Measurements from ENCODE around the gene CCDC137. TPM values are rescaled to one million over a fixed set of nuclear protein-coding genes. Genes with fewer than 3 reads are reported as not detected.

The CCDC137 gene
- total and polyA plus RNA-seq, 2 of the 13 experiments (the other 11 are each of a cell fraction or from before 2014, with no cell fraction given): 14.6 to 39.1 TPM

DNA sequence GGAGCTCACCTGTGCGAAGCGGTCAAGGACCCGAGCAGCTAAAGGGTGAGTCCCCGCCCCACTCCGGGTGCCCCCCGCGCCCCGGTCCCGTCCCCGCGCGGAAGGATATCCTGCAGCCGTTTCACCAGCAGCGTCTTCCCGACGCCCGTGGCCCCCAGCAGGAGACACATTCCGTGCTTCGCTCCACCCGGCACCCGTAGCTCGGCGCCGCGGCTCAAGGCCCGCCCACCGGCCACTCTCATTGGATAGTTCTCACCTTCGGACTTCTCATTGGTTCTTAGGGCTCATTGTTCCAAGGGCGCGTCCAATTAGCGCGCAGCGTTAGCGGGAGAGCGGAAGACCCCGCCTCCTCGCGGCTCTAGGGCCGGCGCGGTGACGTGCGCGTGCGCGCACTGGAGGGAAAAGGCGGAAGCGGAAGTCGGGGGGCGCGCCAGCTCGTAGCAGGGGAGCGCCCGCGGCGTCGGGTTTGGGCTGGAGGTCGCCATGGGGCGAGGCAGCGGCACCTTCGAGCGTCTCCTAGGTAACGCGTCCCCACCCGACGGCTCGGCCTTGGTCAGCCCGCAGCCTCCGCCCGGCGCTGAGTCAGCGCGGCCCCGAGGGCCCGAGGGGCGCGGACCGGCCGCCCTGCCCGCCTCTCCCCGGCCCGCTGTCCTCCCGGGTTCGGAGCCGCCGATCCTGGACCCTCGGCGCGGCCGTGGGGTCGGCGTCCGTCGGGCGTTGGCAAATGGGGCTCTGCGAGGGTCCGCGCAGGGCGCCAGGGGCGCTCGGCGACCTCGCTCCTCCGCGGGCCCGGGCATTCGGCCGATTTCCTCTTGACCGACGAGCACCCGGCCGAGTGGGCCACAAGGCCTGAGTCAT lies 17.3 kb downstream of the CCDC137 start, which contains the start of the genes ARL16 and HGS (continued):
- TF ChIP-seq, protein P1, sequence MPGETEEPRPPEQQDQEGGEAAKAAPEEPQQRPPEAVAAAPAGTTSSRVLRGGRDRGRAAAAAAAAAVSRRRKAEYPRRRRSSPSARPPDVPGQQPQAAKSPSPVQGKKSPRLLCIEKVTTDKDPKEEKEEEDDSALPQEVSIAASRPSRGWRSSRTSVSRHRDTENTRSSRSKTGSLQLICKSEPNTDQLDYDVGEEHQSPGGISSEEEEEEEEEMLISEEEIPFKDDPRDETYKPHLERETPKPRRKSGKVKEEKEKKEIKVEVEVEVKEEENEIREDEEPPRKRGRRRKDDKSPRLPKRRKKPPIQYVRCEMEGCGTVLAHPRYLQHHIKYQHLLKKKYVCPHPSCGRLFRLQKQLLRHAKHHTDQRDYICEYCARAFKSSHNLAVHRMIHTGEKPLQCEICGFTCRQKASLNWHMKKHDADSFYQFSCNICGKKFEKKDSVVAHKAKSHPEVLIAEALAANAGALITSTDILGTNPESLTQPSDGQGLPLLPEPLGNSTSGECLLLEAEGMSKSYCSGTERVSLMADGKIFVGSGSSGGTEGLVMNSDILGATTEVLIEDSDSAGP (CRISPR knock-in tag; IDR thresholded peaks at IDR 0.05; ENCODE audit: borderline replicate concordance): peak; percentile 86; the same call in 1 of the 2 replicates
- TF ChIP-seq NCOA5 (CRISPR knock-in tag; IDR thresholded peaks at IDR 0.05) (no peak), SAFB2 (CRISPR knock-in tag; IDR thresholded peaks at IDR 0.05; ENCODE audit: borderline replicate concordance, low read depth) (peak; percentile 63; the same call in 1 of the 2 replicates), KLF13 (CRISPR knock-in tag; IDR thresholded peaks at IDR 0.05) (no peak), ZFP82 (CRISPR knock-in tag; IDR thresholded peaks at IDR 0.05; ENCODE audit: borderline replicate concordance) (peak; percentile 86; the same call in 1 of the 2 replicates), ZZZ3 (CRISPR knock-in tag; IDR thresholded peaks at IDR 0.05; ENCODE audit: borderline replicate concordance) (peak; percentile 68), ZNF552 (CRISPR knock-in tag; IDR thresholded peaks at IDR 0.05; ENCODE audit: borderline replicate concordance) (peak; percentile 70; the same call in 1 of the 2 replicates), HMGXB4 (CRISPR knock-in tag; IDR thresholded peaks at IDR 0.05; ENCODE audit: borderline replicate concordance in 1 of 2, low read depth in 1 of 2) (peak; percentile 84 to 86), TSC22D2 (CRISPR knock-in tag; IDR thresholded peaks at IDR 0.05; ENCODE audit: borderline replicate concordance) (0 out of 2 replicates have a peak, but pooled peaks have one; percentile 17), NFKBIZ (CRISPR knock-in tag; IDR thresholded peaks at IDR 0.05) (peak; percentile 43; the same call in 1 of the 2 replicates), NR0B2 (CRISPR knock-in tag; IDR thresholded peaks at IDR 0.05) (0 out of 2 replicates have a peak, but pooled peaks have one; percentile 37), CSRNP1 (CRISPR knock-in tag; IDR thresholded peaks at IDR 0.05) (no peak; the same call in 1 of the 2 replicates)
- TF ChIP-seq, protein P2, sequence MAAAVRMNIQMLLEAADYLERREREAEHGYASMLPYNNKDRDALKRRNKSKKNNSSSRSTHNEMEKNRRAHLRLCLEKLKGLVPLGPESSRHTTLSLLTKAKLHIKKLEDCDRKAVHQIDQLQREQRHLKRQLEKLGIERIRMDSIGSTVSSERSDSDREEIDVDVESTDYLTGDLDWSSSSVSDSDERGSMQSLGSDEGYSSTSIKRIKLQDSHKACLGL (CRISPR knock-in tag; IDR thresholded peaks at IDR 0.05): peak; percentile 84; the same call in 1 of the 2 replicates
- TF ChIP-seq, protein P3, sequence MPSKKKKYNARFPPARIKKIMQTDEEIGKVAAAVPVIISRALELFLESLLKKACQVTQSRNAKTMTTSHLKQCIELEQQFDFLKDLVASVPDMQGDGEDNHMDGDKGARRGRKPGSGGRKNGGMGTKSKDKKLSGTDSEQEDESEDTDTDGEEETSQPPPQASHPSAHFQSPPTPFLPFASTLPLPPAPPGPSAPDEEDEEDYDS (CRISPR knock-in tag; IDR thresholded peaks at IDR 0.05): peak; percentile 85
- TF ChIP-seq, protein P4, sequence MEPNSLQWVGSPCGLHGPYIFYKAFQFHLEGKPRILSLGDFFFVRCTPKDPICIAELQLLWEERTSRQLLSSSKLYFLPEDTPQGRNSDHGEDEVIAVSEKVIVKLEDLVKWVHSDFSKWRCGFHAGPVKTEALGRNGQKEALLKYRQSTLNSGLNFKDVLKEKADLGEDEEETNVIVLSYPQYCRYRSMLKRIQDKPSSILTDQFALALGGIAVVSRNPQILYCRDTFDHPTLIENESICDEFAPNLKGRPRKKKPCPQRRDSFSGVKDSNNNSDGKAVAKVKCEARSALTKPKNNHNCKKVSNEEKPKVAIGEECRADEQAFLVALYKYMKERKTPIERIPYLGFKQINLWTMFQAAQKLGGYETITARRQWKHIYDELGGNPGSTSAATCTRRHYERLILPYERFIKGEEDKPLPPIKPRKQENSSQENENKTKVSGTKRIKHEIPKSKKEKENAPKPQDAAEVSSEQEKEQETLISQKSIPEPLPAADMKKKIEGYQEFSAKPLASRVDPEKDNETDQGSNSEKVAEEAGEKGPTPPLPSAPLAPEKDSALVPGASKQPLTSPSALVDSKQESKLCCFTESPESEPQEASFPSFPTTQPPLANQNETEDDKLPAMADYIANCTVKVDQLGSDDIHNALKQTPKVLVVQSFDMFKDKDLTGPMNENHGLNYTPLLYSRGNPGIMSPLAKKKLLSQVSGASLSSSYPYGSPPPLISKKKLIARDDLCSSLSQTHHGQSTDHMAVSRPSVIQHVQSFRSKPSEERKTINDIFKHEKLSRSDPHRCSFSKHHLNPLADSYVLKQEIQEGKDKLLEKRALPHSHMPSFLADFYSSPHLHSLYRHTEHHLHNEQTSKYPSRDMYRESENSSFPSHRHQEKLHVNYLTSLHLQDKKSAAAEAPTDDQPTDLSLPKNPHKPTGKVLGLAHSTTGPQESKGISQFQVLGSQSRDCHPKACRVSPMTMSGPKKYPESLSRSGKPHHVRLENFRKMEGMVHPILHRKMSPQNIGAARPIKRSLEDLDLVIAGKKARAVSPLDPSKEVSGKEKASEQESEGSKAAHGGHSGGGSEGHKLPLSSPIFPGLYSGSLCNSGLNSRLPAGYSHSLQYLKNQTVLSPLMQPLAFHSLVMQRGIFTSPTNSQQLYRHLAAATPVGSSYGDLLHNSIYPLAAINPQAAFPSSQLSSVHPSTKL (CRISPR knock-in tag; IDR thresholded peaks at IDR 0.05): no peak; the same call in 1 of the 2 replicates
